IMR-90 (cell line): ENCODE results near the gene CENPM. TPM values are rescaled to one million over a fixed set of nuclear protein-coding genes. Genes with fewer than 3 reads are reported as not detected.

Experiments
- ATAC-seq: fragments of 200-7000 bp; cut with Tn5 transposase; 2 replicates; pipeline ENCODE4 v1.9.1; 2020; ENCODE audit warnings: low read depth, mild to moderate bottlenecking, moderate library complexity
- BruUV-seq: library from RNA; stranded (reverse); fragments of 400-500 nt; replicated peaks from 2 replicates; lab custom pipeline; 2021; lab: Mats Ljungman, UMichigan
- CTCF ChIA-PET: fragments of 300-600 bp; formaldehyde crosslinking; extraction: SDS; loops from one replicate; lab custom pipeline; 2021; ENCODE audit warnings: antibody characterized with exemption; lab: Yijun Ruan, JAX
- POLR2A ChIA-PET: fragments of 300-600 bp; sonication (Branson Sonifier 250); formaldehyde crosslinking; loops from one replicate; lab custom pipeline; 2022; ENCODE audit warnings: antibody characterized with exemption; ENCODE audit not compliant: unreplicated experiment; lab: Charles Lee
- DNase-seq: peaks from one replicate; pipeline ENCODE4 v3.0.0; 2013
- H2AFZ ChIP-seq: replicated peaks from 2 replicates; pipeline ENCODE3; 2013; ENCODE audit warnings: low read length, mild to moderate bottlenecking; ENCODE audit not compliant: poor library complexity
- H2AK5ac ChIP-seq: 2 replicates; pipeline ENCODE4 v1.6.1; 2013; ENCODE audit warnings: low read depth, low read length, inconsistent platforms
- H2AK9ac ChIP-seq: replicated peaks from 2 replicates; pipeline ENCODE3; 2013; ENCODE audit warnings: mild to moderate bottlenecking, low read depth, low read length, moderate library complexity; ENCODE audit not compliant: poor library complexity
- H2BK120ac ChIP-seq: 2 replicates; pipeline ENCODE4 v1.6.1; 2013; ENCODE audit warnings: low read depth, low read length, inconsistent platforms
- H2BK15ac ChIP-seq: 3 replicates; pipeline ENCODE4 v1.6.1; 2013; ENCODE audit warnings: low read depth, low read length, inconsistent platforms
- H2BK20ac ChIP-seq: 2 replicates; pipeline ENCODE4 v1.6.1; 2013; ENCODE audit warnings: low read depth, mild to moderate bottlenecking, inconsistent platforms, low read length, moderate library complexity
- H2BK5ac ChIP-seq: 2 replicates; pipeline ENCODE4 v1.6.1; 2013; ENCODE audit warnings: mild to moderate bottlenecking, low read depth, low read length, inconsistent platforms; ENCODE audit not compliant: poor library complexity, severe bottlenecking
- H3K14ac ChIP-seq: replicated peaks from 2 replicates; pipeline ENCODE4 v1.6.1; 2013; ENCODE audit warnings: low read depth, low read length, inconsistent platforms
- H3K18ac ChIP-seq: 2 replicates; pipeline ENCODE4 v1.6.1; 2013; ENCODE audit warnings: low read depth, low read length, control low read depth
- H3K23ac ChIP-seq: 2 replicates; pipeline ENCODE4 v1.6.1; 2013; ENCODE audit warnings: low read depth, low read length, inconsistent platforms
- H3K27ac ChIP-seq: 2 replicates; pipeline ENCODE4 v1.5.1; 2013; ENCODE audit warnings: mild to moderate bottlenecking, control low read depth, low read length; ENCODE audit not compliant: insufficient read depth
- H3K27me3 ChIP-seq: 2 replicates; pipeline ENCODE4 v1.6.1; 2013; ENCODE audit warnings: low read length; ENCODE audit not compliant: control insufficient read depth, insufficient read depth
- H3K36me3 ChIP-seq: 2 replicates; pipeline ENCODE4 v1.6.1; 2013; ENCODE audit warnings: low read length, mixed read lengths; ENCODE audit not compliant: control insufficient read depth, insufficient read depth
- H3K4ac ChIP-seq: 2 replicates; pipeline ENCODE4 v1.6.1; 2013; ENCODE audit warnings: low read depth, low read length, inconsistent platforms
- H3K4me1 ChIP-seq: 2 replicates; pipeline ENCODE4 v1.6.1; 2013; ENCODE audit warnings: low read length, mixed read lengths; ENCODE audit not compliant: control insufficient read depth, insufficient read depth
- H3K4me2 ChIP-seq: 2 replicates; pipeline ENCODE4 v1.6.1; 2013; ENCODE audit warnings: low read depth, mild to moderate bottlenecking, control low read depth, low read length, moderate library complexity
- H3K4me3 ChIP-seq: 2 replicates; pipeline ENCODE4 v1.5.1; 2013; ENCODE audit warnings: low read depth, mild to moderate bottlenecking, control low read depth, low read length, moderate library complexity; ENCODE audit not compliant: insufficient read depth
- H3K56ac ChIP-seq: 2 replicates; pipeline ENCODE4 v1.6.1; 2013; ENCODE audit warnings: low read length, inconsistent platforms; ENCODE audit not compliant: insufficient read depth; ENCODE audit errors: extremely low read depth
- H3K79me1 ChIP-seq, 2 experiments: 2 replicates each; pipeline ENCODE4 v1.6.1; 2013; ENCODE audit warnings: low read length in 2 of 2, inconsistent platforms in 1 of 2, low read depth in 1 of 2
- H3K9ac ChIP-seq: 2 replicates; pipeline ENCODE4 v1.6.1; 2013; ENCODE audit warnings: low read depth, low read length, control low read depth
- H3K9me1 ChIP-seq: 2 replicates; pipeline ENCODE4 v1.6.1; 2013; ENCODE audit warnings: low read length, inconsistent platforms; ENCODE audit not compliant: insufficient read depth
- H3K9me3 ChIP-seq: 2 replicates; pipeline ENCODE4 v1.6.1; 2013; ENCODE audit warnings: low read length; ENCODE audit not compliant: control insufficient read depth, insufficient read depth
- H4K20me1 ChIP-seq: 2 replicates; pipeline ENCODE4 v1.6.1; 2013; ENCODE audit warnings: low read length, inconsistent platforms; ENCODE audit not compliant: insufficient read depth
- H4K5ac ChIP-seq: 2 replicates; pipeline ENCODE4 v1.6.1; 2013; ENCODE audit warnings: mild to moderate bottlenecking, low read depth, low read length, control low read depth
- H4K8ac ChIP-seq, 2 experiments: 2 replicates each; pipeline ENCODE4 v1.6.1; 2013; ENCODE audit warnings: low read depth in 2 of 2, low read length in 2 of 2, control low read depth in 1 of 2, inconsistent platforms in 1 of 2
- H4K91ac ChIP-seq: 2 replicates; pipeline ENCODE4 v1.6.1; 2013; ENCODE audit warnings: low read depth, low read length, inconsistent platforms; ENCODE audit not compliant: insufficient read depth
- BHLHE40 ChIP-seq: fragments of 150-350 bp; IDR thresholded peaks from 2 replicates; pipeline ENCODE4 v1.6.1; 2016; ENCODE audit warnings: mild to moderate bottlenecking, low read depth, low read length
- CEBPB ChIP-seq: IDR thresholded peaks from 2 replicates; pipeline ENCODE4 v1.6.1; 2012; ENCODE audit warnings: low read depth, low read length, improper control_type of control experiment
- CHD1 ChIP-seq: IDR thresholded peaks from 2 replicates; pipeline ENCODE4 v1.6.1; 2012; ENCODE audit warnings: low read depth, low read length, improper control_type of control experiment
- CTCF ChIP-seq: conservative IDR thresholded peaks from 2 replicates; pipeline ENCODE4 v1.5.1; 2012; ENCODE audit warnings: mild to moderate bottlenecking, low read depth, low read length, improper control_type of control experiment
- ELK1 ChIP-seq: fragments of 150-350 bp; IDR thresholded peaks from 2 replicates; pipeline ENCODE4 v1.6.1; 2016; ENCODE audit warnings: low read depth, mild to moderate bottlenecking, low read length, moderate library complexity, borderline replicate concordance
- MAFK ChIP-seq: IDR thresholded peaks from 2 replicates; pipeline ENCODE4 v1.6.1; 2012; ENCODE audit warnings: low read depth, low read length, improper control_type of control experiment
- MAZ ChIP-seq: IDR thresholded peaks from 2 replicates; pipeline ENCODE4 v1.6.1; 2012; ENCODE audit warnings: low read depth, mild to moderate bottlenecking, low read length, improper control_type of control experiment, moderate library complexity, borderline replicate concordance
- MXI1 ChIP-seq: IDR thresholded peaks from 2 replicates; pipeline ENCODE4 v1.6.1; 2012; ENCODE audit warnings: low read depth, mild to moderate bottlenecking, low read length, moderate library complexity, borderline replicate concordance
- NFE2L2 ChIP-seq: fragments of 150-350 bp; IDR thresholded peaks from 2 replicates; pipeline ENCODE4 v1.6.1; 2016; ENCODE audit warnings: low read depth, mild to moderate bottlenecking, low read length
- POLR2A ChIP-seq: IDR thresholded peaks from 2 replicates; pipeline ENCODE4 v1.6.1; 2012; ENCODE audit warnings: mild to moderate bottlenecking, low read depth, low read length
- RCOR1 ChIP-seq: IDR thresholded peaks from 2 replicates; pipeline ENCODE4 v1.6.1; 2012; ENCODE audit warnings: mild to moderate bottlenecking, low read length, improper control_type of control experiment; ENCODE audit not compliant: insufficient replicate concordance
- RFX5 ChIP-seq: IDR thresholded peaks from 2 replicates; pipeline ENCODE4 v1.8.0; 2012; ENCODE audit warnings: low read depth, mild to moderate bottlenecking, low read length, moderate library complexity
- USF2 ChIP-seq: fragments of 150-350 bp; IDR thresholded peaks from 2 replicates; pipeline ENCODE4 v1.6.1; 2017; ENCODE audit warnings: mild to moderate bottlenecking, antibody characterized with exemption, low read length, low read depth
- WGBS, 2 experiments: methylation state at CpG; one replicate each; pipeline versions ENCODE4 v1.1.5 to v1.1.7; 2013; ENCODE audit warnings: missing lambda C conversion rate in 2 of 2; ENCODE audit not compliant: insufficient read length in 1 of 2; ENCODE audit errors: extremely low coverage in 2 of 2; 5-methylcytosine and 5-hydroxymethylcytosine counted together
- dilution Hi-C: fragments of 300-500 bp; cut with HindIII; formaldehyde crosslinking; loops from one replicate; pipeline ENCODE4 v1.14.3; 2018; ENCODE audit warnings: low sequenced_read_pairs; ENCODE audit not compliant: unreplicated experiment
- in situ Hi-C: fragments of 300-500 bp; cut with MboI; formaldehyde crosslinking; loops from 3 replicates; pipeline ENCODE4 v1.14.3; 2019; ENCODE audit warnings: low sequenced_read_pairs, inconsistent platforms, mixed read lengths
- intact Hi-C: fragments of 100-400 bp; cut with micrococcal nuclease; formaldehyde crosslinking; loops from 2 replicates; pipeline ENCODE4 v1.10.0; 2022
- polyA plus RNA-seq, 3 experiments: library from polyadenylated mRNA; depleted of rRNA; stranded (reverse); fragments of >200 nt; gene quantifications; 2 replicates each; pipeline ENCODE4 v1.2.3, GENCODE V29; 2012; ENCODE audit warnings: low replicate concordance in 1 of 3
- total RNA-seq: library from RNA; depleted of rRNA; stranded (reverse); fragments of >200 nt; gene quantifications from 2 replicates; pipeline ENCODE4 v1.2.3, GENCODE V29; 2012

CENPM gene
- total and polyA plus RNA-seq, 2 of the 4 experiments (the other 2 are of a cell fraction), result 18.1 to 20.1 TPM

- H3K4me3 ChIP-seq, result no peak overlapping the region
- ChIA-PET CTCF (interaction anchor here (1.0 kb wide), 1 partner anchor 123 kb away, joined by 3 read pairs; no protein-coding TSS in a partner anchor), POLR2A (no interaction called here)
- no peak overlapping the region for H3K9ac ChIP-seq
- no peaks in the 10 kb centered on the region for H4K20me1 ChIP-seq
- intact Hi-C loops, result no loop called here
- ATAC-seq (no peak), DNase-seq (peak; percentile 42)
- no peak overlapping the region for H4K5ac ChIP-seq
- H3K4me2 ChIP-seq, result no peak overlapping the region
- no peak overlapping the region for H2BK20ac ChIP-seq
- no peaks in the 10 kb centered on the region for H3K9me3 ChIP-seq
- H3K27ac ChIP-seq, result no peak overlapping the region
- no peak overlapping the region for H3K23ac ChIP-seq
- no peak for TF ChIP-seq MXI1
- TF ChIP-seq RFX5, result no peak
- TF ChIP-seq CHD1, result no peak
- no peak for TF ChIP-seq ELK1
- no peak for TF ChIP-seq MAZ
- TF ChIP-seq MAFK, result no peak
- no peak for TF ChIP-seq USF2
- TF ChIP-seq CTCF, result no peak
- TF ChIP-seq POLR2A, result no peak
- no peak for TF ChIP-seq RCOR1
- no peak for TF ChIP-seq CEBPB
- TF ChIP-seq BHLHE40, result no peak
- no peak for TF ChIP-seq NFE2L2
- BruUV-seq, result no TSS peak
- peak overlapping the region; percentile 53 for H2AFZ ChIP-seq
- no peak overlapping the region for H2BK5ac ChIP-seq
- no peak overlapping the region for H3K56ac ChIP-seq
- in situ Hi-C loops, result loop anchor here (5.0 kb wide), 1 partner anchor 474 kb away; no protein-coding TSS in a partner anchor
- H3K9me1 ChIP-seq, result no peaks in the 10 kb centered on the region
- H3K4ac ChIP-seq, result no peak overlapping the region
- H3K14ac ChIP-seq, result no peak overlapping the region
- dilution Hi-C loops, result no loop called here
- no peak overlapping the region for H2BK15ac ChIP-seq
- no peak overlapping the region for H2BK120ac ChIP-seq
- WGBS, 2 experiments, result 0% methylated on average over 1 of the region's 9 CpGs; no CpG with 5 or more reads in 1 of the 2 experiments
- no peaks in the 10 kb centered on the region for H3K36me3 ChIP-seq
- no peak overlapping the region for H4K8ac ChIP-seq
- H3K18ac ChIP-seq, result no peak overlapping the region
- peak overlapping the region; percentile 15 for H2AK9ac ChIP-seq
- H2AK5ac ChIP-seq, result no peak overlapping the region; the same call in 1 of the 2 replicates
- no peaks in the 10 kb centered on the region for H3K79me1 ChIP-seq
- no peaks in the 10 kb centered on the region; the same call in 1 of the 2 replicates for H3K4me1 ChIP-seq
- H4K91ac ChIP-seq, result no peak overlapping the region
- H3K27me3 ChIP-seq, result peaks cover 29% of the 10 kb centered on the region
These were observed 21.6 kb upstream of the CENPM start for GRCh38 chr22:41968601-41969000.
